Measurements from ENCODE around the gene ABI3BP. TPM values are rescaled to one million over a fixed set of nuclear protein-coding genes. Genes with fewer than 3 reads are reported as not detected.

Gene ABI3BP
- polyA plus RNA-seq, 3 donors = not detected

DNA sequence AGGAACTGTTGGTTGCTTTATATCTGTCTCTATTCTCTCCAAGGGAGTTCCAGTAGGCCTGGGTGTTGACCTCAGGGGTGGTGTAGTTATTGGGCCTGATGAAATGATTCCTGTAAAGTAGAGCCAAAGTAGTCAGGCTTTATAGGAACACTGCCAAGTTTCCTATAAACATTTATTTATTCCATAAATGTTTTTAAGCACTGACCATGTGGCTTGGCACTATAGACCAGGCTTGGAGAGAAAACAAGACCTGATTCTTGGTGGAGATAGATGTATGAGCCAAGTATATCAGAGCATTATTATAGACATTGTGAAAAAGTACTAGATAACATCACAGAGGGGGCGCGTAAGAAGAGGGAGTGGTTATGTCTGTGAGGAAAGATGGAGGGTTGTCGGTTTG is 218.0 kb downstream of the ABI3BP start:
- no peaks in the 10 kb centered on the region for H4K20me1 ChIP-seq (ENCODE audit: insufficient read depth, low read length)
- WGBS (ENCODE audit: insufficient coverage) = 100% methylated on average over 3 of the region's 3 CpGs

DNA sequence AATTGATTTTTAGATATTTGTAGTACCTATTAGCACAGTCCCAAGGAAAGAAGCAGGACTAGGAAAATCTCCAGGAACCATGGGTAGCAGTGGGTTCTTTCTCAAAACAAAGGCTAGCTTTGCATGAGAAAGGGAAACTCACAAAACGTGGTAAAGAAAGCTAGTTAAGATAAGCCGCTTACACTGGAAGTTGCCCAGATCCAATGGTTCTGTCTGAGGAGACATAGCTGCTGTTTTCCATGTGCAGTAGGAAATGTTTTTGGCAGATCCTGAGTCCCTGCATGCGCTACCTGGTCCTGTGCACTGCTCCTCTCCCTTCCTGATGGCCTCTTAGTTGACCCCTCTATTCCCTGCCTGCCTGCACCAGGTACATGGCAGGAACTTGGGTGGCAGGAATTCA is 223.5 kb downstream of the ABI3BP start:
- Mint-ChIP-seq H3K27ac (no peak overlapping the region), H3K4me1 (no peaks in the 10 kb centered on the region), H3K27me3 (ENCODE audit: low read depth in 3 of 3) (peaks cover 0 to 3% (median 0%) of the 10 kb centered on the region in 3 donors), H3K36me3 (no peaks in the 10 kb centered on the region), H3K4me3 (no peak overlapping the region), H3K9me3 (peaks cover 0 to 5% (median 0%) of the 10 kb centered on the region in 7 donors)
- H3K4me2 ChIP-seq (replicated peaks; ENCODE audit: extremely low read depth, low read length, poor library complexity, severe bottlenecking) = no peak overlapping the region
- TF ChIP-seq, protein P1, sequence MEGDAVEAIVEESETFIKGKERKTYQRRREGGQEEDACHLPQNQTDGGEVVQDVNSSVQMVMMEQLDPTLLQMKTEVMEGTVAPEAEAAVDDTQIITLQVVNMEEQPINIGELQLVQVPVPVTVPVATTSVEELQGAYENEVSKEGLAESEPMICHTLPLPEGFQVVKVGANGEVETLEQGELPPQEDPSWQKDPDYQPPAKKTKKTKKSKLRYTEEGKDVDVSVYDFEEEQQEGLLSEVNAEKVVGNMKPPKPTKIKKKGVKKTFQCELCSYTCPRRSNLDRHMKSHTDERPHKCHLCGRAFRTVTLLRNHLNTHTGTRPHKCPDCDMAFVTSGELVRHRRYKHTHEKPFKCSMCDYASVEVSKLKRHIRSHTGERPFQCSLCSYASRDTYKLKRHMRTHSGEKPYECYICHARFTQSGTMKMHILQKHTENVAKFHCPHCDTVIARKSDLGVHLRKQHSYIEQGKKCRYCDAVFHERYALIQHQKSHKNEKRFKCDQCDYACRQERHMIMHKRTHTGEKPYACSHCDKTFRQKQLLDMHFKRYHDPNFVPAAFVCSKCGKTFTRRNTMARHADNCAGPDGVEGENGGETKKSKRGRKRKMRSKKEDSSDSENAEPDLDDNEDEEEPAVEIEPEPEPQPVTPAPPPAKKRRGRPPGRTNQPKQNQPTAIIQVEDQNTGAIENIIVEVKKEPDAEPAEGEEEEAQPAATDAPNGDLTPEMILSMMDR (IDR thresholded peaks at IDR 0.05) = no peak
- H3K9ac ChIP-seq (ENCODE audit: insufficient read depth, low read length, poor library complexity, severe bottlenecking) = no peak overlapping the region
- no peak overlapping the region for H3K27ac ChIP-seq (ENCODE audit: low read depth in 1 of 2, low read length in 2 of 2)
- H4K20me1 ChIP-seq (ENCODE audit: insufficient read depth, low read length) = no peaks in the 10 kb centered on the region
- no peak overlapping the region for H3K4me3 ChIP-seq (replicated peaks in 1 of 3; ENCODE audit: low read depth in 2 of 3, low read length in 3 of 3)
- H3K36me3 ChIP-seq (replicated peaks in 1 of 2; ENCODE audit: control insufficient read depth in 1 of 2, insufficient read depth in 2 of 2, low read length in 2 of 2) = no peaks in the 10 kb centered on the region
- no peaks in the 10 kb centered on the region for H3K79me2 ChIP-seq (ENCODE audit: insufficient read depth, low read length)
- peaks cover 0 to 3% of the 10 kb centered on the region in 2 donors for H3K9me3 ChIP-seq (replicated peaks in 1 of 2; ENCODE audit: control insufficient read depth in 1 of 2, insufficient read depth in 1 of 2, low read length in 2 of 2)
- no peaks in the 10 kb centered on the region for H3K4me1 ChIP-seq (ENCODE audit: control insufficient read depth in 1 of 2, insufficient read depth in 2 of 2, low read length in 2 of 2)
- 100% methylated on average over 3 of the region's 3 CpGs for WGBS (ENCODE audit: insufficient coverage)
- intact Hi-C loops (cut with micrococcal nuclease) = no loop called here
- DNase-seq = no peak
- H2AFZ ChIP-seq (ENCODE audit: insufficient read depth, low read depth, low read length, poor library complexity, severe bottlenecking) = no peak overlapping the region
- no peaks in the 10 kb centered on the region for H3K27me3 ChIP-seq (ENCODE audit: control insufficient read depth in 2 of 2, insufficient read depth in 2 of 2, low read length in 2 of 2)

More for the DNA sequence above, 218.0 kb downstream of the ABI3BP start:
- no peaks in the 10 kb centered on the region for H3K27me3 ChIP-seq (ENCODE audit: control insufficient read depth in 2 of 2, insufficient read depth in 2 of 2, low read length in 2 of 2)
- no peak overlapping the region for H3K27ac ChIP-seq (ENCODE audit: low read depth in 1 of 2, low read length in 2 of 2)
- Mint-ChIP-seq H3K27ac (no peak overlapping the region), H3K4me1 (no peaks in the 10 kb centered on the region), H3K36me3 (no peaks in the 10 kb centered on the region), H3K9me3 (peaks cover 0 to 5% (median 0%) of the 10 kb centered on the region in 7 donors), H3K4me3 (no peak overlapping the region), H3K27me3 (ENCODE audit: low read depth in 3 of 3) (peaks cover 0 to 5% (median 1%) of the 10 kb centered on the region in 3 donors)
- TF ChIP-seq, protein P1 (IDR thresholded peaks at IDR 0.05) = no peak
- no peak for DNase-seq
- H2AFZ ChIP-seq (ENCODE audit: insufficient read depth, low read depth, low read length, poor library complexity, severe bottlenecking) = no peak overlapping the region
- no peaks in the 10 kb centered on the region for H3K9me3 ChIP-seq (replicated peaks in 1 of 2; ENCODE audit: control insufficient read depth in 1 of 2, insufficient read depth in 1 of 2, low read length in 2 of 2)
- H3K4me1 ChIP-seq (ENCODE audit: control insufficient read depth in 1 of 2, insufficient read depth in 2 of 2, low read length in 2 of 2) = no peaks in the 10 kb centered on the region
- H3K36me3 ChIP-seq (replicated peaks in 1 of 2; ENCODE audit: control insufficient read depth in 1 of 2, insufficient read depth in 2 of 2, low read length in 2 of 2) = no peaks in the 10 kb centered on the region
- intact Hi-C loops (cut with micrococcal nuclease) = no loop called here
- no peak overlapping the region for H3K9ac ChIP-seq (ENCODE audit: insufficient read depth, low read length, poor library complexity, severe bottlenecking)
- no peak overlapping the region for H3K4me2 ChIP-seq (replicated peaks; ENCODE audit: extremely low read depth, low read length, poor library complexity, severe bottlenecking)
- no peak overlapping the region for H3K4me3 ChIP-seq (replicated peaks in 1 of 3; ENCODE audit: low read depth in 2 of 3, low read length in 3 of 3)
- no peaks in the 10 kb centered on the region for H3K79me2 ChIP-seq (ENCODE audit: insufficient read depth, low read length)

Measured in CD14-positive monocyte (primary cell).